Stimulated activated CD4-positive, alpha-beta T cell treated with anti-CD3 and anti-CD28 coated beads, Interleukin-1b, Interleukin-23, amount 100 ng/mL, for 4 hours (primary cell): ENCODE measurements around the gene DYSF.

Experiments used
- DNase-seq, 2 donors: peaks; one replicate each; pipeline ENCODE4 v3.0.0-alpha.2; 2020; ENCODE audit warnings: low read depth in 2 of 2

Gene DYSF

DNA sequence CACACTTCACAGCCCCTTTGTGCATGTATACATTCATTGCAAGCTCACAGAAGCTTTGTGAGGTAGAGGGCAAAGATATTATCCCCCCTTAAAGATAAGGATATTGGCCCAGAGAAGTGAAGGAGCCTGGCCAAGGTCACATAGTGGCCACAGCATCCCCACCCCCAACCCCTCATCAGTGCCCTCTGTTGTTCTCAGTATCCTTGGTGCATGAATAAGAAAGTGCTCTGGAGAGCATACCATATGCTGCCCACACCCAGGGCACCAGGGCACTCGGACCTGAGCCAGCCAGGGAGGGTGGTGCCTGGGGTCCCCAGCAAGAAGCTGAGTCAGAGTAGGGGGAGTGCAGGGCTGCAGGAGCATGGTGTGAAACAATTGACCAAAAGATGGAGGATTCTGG lies 3.3 kb downstream of the DYSF start:
- no peak for DNase-seq

DNA sequence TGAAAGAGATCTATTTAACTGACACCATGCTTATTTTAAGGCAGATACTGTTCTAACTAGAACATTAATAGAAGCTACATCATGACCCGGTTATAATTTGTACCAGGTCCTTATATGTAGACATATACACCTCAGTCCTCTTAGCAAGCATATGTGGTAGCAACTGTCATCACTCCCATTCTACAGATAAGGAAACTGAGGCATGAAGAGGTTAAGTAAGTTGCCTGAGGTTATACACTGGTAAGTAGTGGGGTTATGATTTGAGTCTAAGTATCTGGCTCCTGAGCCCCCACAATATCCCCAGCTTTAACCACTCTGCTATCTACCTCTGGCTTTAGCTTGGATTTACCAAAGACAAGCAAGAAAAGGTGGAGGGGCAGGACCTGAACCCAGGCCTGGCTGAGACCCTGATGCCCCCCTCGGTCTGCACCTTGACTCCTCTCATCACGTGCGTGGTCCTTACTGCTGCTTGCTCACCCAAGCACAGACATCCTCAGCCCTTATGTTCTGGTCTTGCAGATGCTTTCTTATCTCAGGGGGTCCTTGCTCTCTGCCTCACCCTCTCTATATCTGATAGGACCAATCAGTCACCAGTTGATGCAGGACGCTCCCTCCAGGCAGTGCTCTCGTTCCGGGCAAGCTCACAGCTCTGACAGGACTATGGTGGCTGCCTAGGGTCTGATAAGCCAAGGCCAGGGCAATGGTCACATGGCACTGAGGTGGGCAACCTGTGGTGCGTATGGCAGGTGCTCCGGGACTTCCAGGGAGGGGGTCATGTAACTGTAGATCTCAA lies 4.0 kb downstream of the DYSF start:
- no peak for DNase-seq

DNA sequence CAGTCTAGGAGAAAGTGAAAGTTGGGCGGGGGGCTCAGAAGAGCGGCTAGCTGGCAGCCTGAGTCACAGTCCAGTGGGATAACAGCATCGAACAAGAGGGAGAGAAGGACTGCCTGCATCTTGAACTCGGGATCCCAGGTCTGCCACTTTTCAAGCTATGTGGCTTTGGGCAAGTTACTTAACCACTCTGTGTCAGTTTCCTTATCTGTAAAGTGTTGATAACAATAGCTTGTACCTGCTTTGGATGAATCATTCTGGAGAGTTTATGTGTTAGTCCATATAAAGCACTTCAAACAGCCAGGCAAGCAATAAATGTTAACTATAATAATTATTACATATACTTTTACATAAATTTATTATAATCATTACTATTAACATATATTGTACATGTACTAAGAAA lies 4.6 kb downstream of the DYSF start:
- DNase-seq: no peak

DNA sequence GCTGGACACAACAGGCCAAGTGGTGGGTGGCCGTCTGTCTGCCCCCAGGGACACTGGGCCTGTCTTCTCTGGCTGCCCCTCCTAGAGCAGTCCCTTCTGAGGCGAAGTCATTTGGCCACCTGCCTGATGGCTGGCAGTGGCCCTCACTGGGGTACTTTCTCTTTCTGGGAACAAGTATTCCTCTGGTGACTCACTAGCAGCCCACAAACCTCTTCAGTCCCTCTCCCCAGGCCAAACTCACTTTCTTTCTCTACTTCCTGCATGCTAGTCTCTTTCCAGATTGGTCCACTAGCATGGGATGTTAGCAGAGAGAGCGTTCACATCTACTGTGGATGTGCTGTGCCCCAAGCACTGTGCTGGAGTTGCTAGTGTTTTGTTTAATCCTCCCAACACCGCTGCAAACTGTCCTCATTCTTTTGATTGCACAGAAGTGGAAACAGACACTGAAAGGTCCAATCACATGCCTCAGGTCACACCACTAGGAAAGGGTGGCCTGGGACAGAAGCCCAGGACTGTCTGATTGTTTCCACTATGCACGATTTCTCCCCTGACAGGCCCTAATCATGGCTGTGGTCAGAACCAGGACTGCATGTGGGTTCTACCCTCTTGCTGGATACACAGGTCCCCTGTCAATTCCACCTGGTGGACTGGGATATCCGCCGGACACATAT lies 5.2 kb downstream of the DYSF start:
- no peak for DNase-seq

DNA sequence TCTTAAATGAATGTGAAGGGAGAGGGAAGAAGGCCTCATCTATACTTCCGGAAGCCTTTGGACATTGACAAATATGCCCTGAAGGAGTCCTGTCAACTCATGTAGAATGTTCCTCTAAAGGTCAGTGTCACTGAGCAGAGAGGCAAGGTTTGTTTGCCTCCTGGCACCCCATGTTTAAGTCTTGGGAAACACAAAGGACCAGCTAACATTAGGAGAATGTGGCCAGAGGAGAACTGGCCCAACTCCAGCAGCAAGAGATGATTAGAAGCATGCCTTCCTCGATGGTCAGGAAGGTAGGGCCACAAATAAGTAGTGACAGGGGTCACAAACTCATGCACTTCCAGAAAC lies 5.7 kb downstream of the DYSF start:
- DNase-seq: no peak

- DNase-seq: no peak
These were observed 6.7 kb downstream of the DYSF start for GRCh38 chr2:71460056-71460455.

DNA sequence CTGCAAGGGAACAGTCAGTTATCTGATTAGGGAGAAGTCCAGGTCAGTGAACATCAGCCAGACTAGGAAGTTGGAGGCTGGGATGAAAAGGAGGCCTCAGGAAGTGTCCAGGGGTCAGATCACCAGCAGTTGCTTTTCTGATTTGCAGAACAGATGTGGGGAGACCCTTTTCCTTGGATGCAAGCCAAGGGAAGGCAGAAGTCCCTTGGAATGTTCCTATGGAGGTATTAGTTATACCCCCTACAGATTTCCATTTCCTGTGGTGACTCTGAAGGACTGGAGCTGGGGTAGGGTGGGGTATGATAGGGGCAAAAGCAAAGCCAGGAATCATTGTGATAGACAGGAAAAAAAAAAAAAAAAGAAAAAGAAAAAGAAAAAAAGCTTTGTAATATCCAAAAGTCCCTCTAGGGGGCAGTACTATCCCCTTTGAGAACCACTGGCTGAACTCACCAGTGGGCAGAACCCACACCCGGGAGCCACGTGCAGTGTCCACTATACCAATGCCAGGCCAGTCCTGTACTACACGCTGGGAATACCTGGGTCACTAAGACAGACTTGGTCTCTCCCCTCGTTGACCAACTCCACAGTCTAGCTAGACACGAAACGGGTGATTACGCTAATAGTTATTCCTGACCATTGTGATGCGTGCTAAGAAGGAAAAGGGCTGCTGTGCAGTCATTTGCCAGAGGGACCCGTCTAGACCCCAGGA lies 7.4 kb downstream of the DYSF start:
- DNase-seq: no peak

DNA sequence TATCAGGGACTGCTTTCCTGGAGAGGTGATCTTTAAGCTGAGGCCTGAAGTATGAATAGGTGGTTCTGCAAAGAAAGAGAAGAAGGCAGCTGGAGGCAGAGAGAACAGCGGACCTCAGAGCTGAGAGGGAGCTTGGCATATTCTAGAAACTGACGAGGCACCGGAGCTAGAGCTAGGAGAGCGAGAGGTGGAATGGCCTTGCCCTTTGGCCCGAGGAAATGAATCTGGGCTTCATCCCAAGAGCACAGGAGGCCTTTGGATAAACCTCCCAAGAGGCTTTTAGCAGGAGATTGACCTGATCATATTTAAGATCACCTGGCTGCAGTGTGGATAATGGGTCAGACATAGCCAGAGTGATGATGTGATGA lies 7.9 kb downstream of the DYSF start:
- no peak for DNase-seq

GRCh38 chr2:71462056-71462605 lies 8.8 kb downstream of the DYSF start:
- no peak for DNase-seq

DNA sequence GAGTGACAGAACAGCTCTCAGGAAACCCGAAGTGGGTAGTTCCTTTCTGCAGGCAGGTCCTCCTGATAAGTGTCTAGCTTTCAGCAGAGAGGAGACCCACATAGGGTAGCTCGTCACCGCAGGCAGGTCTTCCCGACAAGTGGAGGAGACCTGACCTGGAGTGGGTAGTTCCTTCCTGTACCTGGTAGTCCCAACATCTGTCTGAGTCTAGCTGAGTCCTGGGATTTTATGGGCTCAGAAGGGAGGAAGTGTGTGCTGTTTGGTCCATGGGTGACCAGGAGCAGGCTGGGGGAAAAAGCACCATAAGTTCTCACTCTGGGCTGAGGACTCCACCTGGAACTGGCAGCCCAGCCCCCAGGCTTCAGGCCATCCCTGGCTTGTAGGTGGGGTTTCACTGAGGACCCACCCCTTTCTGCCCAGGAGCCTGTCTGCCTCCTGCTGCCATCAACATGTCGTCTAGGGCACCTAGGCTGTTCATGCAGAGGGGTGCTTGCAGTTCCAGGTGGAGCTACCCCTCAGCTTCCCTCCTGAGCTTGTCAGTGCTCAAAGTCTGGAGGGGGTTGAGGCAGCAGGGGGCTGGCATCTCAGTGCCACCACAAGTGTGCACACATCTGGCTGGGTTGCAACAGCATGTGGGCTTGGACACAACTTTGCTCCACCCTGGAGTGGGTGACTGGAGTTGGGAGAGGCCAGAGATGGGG lies 9.4 kb downstream of the DYSF start:
- DNase-seq: no peak

GRCh38 chr2:71463342-71463654 lies 9.9 kb downstream of the DYSF start:
- no peak for DNase-seq

- DNase-seq: no peak
These were observed 11.0 kb downstream of the DYSF start for GRCh38 chr2:71464389-71464788.

DNA sequence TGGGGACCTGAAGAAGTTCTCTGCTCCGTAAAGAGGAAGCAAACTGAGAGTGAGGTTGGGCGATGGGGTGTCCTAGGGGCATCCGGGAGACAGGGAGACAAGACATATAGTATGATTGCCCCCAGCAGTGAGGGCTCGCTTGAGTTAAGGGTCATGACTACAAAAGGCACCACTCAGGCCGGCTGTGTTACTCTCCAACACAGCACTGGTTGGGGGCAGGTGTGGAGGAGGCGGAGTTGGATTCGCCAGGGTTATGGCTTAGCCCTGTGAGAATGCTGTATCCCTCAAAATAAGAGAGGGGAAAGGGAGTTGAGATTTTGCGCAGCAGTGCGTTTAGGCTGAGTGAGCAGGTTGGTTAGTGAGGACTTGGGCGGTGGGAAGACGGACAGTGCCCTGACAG lies 12.0 kb downstream of the DYSF start:
- no peak for DNase-seq

DNA sequence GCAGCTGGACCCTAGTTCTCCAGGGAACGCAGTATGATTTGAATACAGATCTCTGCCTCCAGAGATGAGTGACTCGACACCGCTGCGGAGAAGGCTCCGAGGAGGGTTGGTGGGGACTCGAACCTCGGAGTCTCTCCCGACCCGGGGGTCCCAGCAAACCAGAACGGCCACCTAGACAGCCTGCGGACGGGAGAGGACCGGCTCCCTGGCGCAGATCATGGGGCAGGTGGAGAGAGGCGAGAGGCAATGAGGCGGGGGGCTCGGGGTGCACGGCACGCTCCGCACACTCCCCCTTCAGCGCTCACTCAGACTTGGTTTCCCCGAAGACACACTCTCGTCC lies 12.6 kb downstream of the DYSF start:
- no peak for DNase-seq

GRCh38 chr2:71466301-71467179 lies 13.2 kb downstream of the DYSF start:
- no peak for DNase-seq

GRCh38 chr2:71467180-71467815 lies 13.9 kb downstream of the DYSF start:
- no peak for DNase-seq

DNA sequence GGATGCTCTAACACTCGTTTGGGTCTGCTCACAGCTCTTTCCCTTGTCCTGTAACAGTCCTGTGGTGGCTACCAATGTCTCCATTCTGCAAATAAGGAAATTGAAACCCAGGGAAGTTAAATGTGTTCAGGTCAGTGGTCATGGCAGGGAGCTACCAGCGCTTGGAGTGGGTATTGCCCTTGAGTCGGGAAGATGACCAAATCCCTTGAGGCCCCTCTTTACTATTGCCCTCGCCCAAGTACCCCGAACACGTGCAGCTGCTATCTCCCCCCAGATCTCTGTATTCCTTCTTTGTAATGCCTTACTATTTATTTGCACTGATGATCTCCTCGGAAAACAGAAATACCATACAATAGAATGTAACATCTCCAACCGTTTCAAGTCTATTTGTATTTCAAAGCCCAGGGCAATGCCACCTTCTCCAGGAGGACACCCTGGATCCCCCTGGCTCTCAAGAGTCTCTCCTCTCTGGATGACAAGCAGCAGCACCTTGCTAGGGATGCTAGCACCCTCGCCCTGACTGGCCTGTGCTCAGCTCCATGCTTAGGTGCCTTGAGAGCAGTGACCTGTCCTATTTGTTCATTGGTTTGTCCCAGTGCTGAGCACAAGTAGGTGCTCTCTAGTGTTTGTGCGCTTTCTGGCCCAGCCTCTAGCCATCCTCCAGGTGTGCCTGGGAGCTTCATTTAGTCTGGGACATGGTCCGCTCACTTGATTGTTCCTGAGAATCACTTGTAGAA lies 15.1 kb downstream of the DYSF start:
- no peak for DNase-seq

DNA sequence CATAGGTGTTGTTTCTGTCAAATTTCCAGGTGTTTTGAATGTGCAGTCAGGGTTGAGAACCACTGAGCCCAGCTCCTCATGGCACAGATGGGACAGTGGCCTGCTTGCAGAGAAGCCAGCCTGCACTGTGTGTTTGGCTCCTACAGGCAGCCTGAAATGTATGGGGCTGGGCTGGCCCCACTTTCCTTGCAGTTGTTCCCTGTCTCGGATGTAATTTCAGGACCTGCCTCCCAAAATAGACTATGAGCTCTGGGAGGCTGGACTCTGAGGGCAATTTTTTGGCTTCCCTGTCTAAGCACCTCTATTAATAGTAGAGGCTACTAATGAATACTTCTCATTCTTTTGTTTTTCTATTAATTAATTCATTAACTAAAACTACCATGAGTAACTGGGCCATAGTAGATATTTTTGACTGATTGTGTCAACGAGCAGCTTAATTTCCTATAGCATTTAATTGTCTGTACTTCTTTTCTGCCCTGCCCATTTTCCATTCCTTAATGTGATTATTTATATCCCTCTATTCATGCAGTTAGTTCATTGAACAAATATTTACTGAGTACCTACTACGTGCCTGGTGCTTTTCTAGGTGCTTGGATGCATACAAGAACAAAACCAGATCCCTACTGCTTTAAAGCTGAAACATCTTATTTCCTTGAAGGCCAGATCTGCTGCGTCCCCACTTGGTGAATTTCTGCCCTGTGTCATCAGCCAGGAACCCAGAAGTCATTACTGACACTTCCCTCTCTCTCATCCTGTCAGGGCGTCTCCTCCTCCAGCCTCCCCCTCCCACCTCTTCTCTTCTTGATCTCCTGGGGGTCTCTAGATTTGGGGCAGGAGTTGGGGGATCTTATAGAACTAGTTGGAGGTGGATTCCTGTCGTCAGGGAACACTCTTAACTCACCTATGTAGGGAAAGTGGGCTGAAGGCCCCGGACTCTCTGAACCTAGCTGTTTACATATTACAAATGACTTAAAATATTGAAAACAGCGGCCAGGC lies 16.3 kb downstream of the DYSF start:
- DNase-seq: no peak

- DNase-seq: no peak
These were observed 17.9 kb downstream of the DYSF start for GRCh38 chr2:71471276-71471675.
